GM12872 (cell line): ENCODE measurements around the gene SLC25A25.

Experiments used
- TF ChIP-seq, protein P1 (sequence below): IDR thresholded peaks from 3 replicates; pipeline ENCODE4 v1.5.1; 2011; ENCODE audit warnings: low read depth, mild to moderate bottlenecking, low read length, moderate library complexity; ENCODE audit not compliant: insufficient read depth

The SLC25A25 gene

DNA sequence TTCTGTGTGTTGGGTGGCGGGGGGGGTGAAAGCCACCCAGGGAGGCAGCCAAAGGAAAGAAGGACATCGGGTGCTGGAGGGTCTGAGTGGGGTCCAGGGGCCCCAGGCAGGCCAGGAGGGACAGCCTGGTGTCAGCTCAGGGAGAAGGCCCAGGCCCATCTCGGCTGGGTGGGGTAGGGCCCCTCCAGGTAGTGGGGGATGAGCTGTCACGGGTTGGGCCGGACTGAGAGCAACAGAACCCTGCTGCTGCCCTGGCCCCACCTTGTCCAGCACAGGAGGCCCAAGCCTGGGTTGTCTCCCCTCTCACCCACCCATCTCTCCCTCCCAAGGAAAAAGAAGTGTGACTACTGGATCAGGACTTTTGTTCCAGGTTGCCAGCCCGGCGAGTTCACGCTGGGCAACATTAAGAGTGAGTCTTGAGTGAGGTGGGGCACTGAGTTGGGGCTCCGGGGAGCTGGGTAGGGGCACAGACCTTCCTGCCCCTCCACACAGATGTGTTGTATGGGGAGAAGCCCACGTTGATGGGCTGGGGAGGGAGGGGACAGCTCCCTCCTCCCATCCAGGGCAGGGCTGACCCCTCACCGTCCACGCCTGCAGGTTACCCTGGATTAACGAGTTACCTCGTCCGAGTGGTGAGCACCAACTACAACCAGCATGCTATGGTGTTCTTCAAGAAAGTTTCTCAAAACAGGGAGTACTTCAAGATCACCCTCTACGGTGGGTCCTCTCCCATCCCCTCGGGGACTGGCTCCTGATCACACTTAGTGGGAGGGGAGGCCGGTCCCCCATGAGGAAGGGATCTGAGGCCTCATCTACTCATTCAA is 83.5 kb downstream of the SLC25A25 start:
- TF ChIP-seq, protein P1, sequence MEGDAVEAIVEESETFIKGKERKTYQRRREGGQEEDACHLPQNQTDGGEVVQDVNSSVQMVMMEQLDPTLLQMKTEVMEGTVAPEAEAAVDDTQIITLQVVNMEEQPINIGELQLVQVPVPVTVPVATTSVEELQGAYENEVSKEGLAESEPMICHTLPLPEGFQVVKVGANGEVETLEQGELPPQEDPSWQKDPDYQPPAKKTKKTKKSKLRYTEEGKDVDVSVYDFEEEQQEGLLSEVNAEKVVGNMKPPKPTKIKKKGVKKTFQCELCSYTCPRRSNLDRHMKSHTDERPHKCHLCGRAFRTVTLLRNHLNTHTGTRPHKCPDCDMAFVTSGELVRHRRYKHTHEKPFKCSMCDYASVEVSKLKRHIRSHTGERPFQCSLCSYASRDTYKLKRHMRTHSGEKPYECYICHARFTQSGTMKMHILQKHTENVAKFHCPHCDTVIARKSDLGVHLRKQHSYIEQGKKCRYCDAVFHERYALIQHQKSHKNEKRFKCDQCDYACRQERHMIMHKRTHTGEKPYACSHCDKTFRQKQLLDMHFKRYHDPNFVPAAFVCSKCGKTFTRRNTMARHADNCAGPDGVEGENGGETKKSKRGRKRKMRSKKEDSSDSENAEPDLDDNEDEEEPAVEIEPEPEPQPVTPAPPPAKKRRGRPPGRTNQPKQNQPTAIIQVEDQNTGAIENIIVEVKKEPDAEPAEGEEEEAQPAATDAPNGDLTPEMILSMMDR, result no peak

- TF ChIP-seq, protein P1, result no peak
These were observed 84.4 kb downstream of the SLC25A25 start for GRCh38 chr9:128152133-128153059.

GRCh38 chr9:128153060-128153946 is 85.3 kb downstream of the SLC25A25 start:
- TF ChIP-seq, protein P1, result no peak

DNA sequence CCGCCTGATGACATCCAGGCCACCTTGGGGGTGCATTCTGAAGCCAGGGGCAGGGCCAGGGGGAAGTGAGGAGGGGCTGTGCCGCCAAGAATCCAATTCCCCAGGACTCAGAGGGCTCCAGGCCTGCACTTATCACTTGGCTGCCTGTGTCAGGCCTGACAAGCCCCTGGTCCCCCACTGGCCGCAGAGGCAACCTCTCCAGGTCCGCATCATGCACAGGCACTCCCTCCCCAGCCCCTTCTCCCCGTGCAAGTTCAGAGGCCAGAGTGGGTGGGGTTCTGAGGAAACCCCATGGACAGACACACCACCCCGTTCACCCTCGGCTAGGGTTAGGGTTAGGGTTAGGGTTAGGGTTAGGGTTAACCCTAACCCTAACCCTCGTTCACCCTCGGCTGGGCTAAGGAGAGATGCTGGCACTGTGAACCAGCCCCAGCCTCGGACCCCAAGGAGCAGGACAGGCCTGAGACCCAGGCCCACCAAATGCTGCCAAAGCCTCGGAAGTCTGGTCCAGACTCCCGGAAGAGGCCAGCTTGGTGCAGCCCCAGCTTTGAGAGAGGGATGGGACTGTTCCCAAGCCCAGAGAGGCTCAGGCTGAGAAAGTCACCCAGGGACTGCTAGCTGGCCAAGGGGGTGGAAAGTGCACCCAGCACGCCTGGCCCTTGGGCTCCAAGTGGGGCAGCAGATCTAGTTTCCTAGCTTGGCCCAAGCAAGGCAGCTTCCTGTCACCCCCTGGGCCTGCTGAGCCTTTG is 86.1 kb downstream of the SLC25A25 start:
- TF ChIP-seq, protein P1, result no peak

- TF ChIP-seq, protein P1, result no peak
These were observed 87.9 kb downstream of the SLC25A25 start for GRCh38 chr9:128155736-128156500.
